Epithelial cell of proximal tubule (primary cell): ENCODE results near the gene RAMAC. TPM values are rescaled to one million over a fixed set of nuclear protein-coding genes. Genes with fewer than 3 reads are reported as not detected.
"Not testable (repeated sequence)": the region's sequence is repeated elsewhere in the genome, so short reads cannot be mapped to it uniquely, and the experiment has no call there.

Experiments
- DNase-seq: peaks from one replicate; pipeline ENCODE4 v3.0.0-alpha.2; 2011; ENCODE audit warnings: low read depth
- H3K4me3 ChIP-seq: 2 replicates; pipeline ENCODE4 v1.5.1; 2011; ENCODE audit warnings: low read depth, mild to moderate bottlenecking, low read length
- total RNA-seq: library from RNA; depleted of rRNA; stranded (reverse); fragments of >200 nt; gene quantifications from 2 replicates; pipeline ENCODE4 v1.2.3, GENCODE V29; 2015
- TF ChIP-seq, protein P1 (sequence below): conservative IDR thresholded peaks from 2 replicates; pipeline ENCODE4 v1.5.1; 2012; ENCODE audit warnings: low read depth, mild to moderate bottlenecking, low read length

Gene RAMAC
- total RNA-seq = 35.8 and 40.5 TPM in 2 replicates

DNA sequence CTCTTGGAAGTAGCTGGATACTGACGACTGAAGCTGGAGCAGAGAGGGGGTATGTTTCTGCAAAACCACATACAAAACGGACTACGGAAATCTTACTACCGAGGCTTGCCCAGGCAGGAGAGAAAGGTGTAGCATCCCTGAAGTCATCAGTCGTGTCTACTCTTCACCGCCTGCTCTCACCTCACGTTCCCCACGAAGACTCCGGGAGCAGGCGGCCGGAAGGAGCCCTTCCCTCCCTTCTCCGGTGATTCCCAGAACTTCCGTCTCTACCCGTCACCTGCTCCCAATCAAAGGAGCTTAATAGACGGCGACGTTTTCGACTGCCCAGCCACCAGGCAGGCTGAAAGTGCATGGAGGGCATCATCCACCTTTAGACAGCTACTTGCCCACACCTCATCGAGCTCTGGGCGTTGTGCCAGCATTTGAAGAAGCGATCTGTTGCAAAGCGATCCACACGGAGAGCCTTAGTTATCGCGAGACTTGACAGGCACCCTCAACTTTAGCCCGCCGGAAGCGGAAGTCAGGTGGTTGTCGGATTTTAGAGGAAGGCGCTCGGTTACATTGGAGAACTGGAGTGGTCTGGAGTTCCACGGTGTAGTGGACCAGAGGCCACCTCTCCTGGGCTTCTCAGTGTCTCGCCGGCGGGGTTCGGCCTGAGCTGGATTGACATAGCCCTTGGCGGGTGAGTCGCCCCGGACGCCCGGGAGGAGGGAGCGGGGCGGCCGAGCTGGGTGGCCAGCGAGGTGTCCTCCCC lies at the start of gene RAMAC:
Gene RAMAC (plus strand): TSS at position 523 of the 754 bp plus-strand sequence. CDS start 2,809 bp downstream, outside the sequence.
- peak; percentile 95 for DNase-seq
- TF ChIP-seq, protein P1, sequence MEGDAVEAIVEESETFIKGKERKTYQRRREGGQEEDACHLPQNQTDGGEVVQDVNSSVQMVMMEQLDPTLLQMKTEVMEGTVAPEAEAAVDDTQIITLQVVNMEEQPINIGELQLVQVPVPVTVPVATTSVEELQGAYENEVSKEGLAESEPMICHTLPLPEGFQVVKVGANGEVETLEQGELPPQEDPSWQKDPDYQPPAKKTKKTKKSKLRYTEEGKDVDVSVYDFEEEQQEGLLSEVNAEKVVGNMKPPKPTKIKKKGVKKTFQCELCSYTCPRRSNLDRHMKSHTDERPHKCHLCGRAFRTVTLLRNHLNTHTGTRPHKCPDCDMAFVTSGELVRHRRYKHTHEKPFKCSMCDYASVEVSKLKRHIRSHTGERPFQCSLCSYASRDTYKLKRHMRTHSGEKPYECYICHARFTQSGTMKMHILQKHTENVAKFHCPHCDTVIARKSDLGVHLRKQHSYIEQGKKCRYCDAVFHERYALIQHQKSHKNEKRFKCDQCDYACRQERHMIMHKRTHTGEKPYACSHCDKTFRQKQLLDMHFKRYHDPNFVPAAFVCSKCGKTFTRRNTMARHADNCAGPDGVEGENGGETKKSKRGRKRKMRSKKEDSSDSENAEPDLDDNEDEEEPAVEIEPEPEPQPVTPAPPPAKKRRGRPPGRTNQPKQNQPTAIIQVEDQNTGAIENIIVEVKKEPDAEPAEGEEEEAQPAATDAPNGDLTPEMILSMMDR = no peak
- H3K4me3 ChIP-seq = peak within 1 kb of the TSS; percentile 89

DNA sequence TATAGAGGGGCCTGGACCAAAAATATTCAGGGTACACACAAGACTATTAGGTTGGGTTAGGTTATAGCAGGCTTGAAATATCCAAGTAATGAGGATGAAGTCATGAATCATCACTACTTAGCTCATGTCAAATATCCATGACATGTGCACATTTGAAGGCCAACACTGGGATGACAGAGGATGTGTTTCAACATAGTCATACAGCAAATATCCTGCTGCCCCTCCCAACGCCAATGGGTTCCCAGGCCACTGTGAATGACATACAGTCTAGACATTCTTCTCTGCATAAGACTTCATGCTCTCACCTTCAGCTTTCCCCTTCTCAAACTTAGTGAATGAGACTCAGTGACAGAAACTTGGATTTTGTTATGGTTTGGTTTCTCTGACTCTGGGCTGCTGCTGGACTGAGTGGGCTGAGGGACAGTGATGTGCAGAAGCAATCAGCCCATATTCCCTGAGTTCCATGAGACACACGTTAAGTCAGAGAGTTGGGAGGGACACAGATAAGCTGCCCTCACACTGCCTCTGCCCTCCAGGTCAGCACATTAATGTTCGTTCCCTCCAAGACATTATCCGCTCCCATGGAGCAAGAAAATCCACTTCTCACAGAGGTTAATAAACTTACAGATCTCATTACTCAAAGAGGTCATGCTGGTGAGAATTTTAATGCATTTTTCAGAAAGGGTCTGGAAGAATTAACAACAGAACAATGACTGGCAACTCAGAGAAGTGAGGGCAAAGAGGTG lies 48.9 kb upstream of the RAMAC start:
- H3K4me3 ChIP-seq = no peak overlapping the region
- TF ChIP-seq, protein P1 = no peak
- DNase-seq = no peak

DNA sequence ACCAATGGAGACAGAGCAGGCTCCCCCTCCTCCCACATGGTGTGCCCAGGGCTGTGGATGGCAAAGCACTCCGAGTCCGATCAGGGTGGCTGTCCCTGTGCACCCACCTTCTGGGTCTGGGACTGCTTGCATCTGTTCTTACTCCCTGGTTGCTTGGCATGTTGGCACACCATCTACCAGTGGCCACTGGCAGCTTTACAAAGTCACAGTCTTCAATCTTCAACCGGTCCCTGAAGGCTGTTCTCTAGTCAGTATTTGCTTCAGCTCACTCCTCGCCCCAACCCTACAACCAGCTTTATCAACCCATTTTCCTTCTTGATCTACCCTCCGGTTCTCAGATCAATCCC lies 48.3 kb upstream of the RAMAC start:
- no peak for DNase-seq
- no peak overlapping the region for H3K4me3 ChIP-seq
- TF ChIP-seq, protein P1 = no peak

DNA sequence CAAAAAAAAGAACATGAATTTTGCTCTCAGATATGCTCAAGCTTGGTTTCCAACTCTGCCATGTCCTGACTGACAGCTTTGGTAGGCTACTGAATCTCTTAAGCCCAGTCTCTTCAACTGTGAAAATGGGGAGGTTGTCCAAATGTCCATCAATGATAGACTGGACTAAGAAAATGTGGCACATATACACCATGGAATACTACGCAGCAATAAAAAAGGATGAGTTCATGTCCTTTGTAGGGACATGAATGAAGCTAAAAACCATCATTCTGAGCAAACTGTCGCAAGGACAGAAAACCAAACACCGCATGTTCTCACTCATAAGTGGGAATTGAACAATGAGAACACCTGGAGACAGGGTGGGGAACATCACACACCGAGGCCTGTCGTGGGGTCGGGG lies 46.3 kb upstream of the RAMAC start:
- not testable (repeated sequence) for H3K4me3 ChIP-seq, DNase-seq

DNA sequence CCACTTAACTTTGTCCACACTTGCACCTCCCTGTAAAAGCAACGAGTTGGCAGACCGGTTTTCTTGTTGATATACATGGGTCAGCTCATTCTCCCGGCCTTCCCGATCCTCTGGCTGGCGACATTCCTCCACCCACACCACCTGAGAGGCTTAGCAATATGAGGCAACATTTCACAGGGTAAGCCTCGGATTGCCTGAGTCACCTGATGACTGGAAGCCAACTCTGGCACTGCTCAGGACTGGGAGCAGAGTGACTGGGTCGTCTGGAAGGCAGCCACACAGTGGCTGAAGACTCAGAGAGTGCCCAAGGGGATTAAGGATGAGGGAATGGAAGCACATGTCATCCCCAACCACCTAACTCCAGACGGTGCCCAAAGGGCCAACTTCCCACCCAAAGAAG lies 43.3 kb upstream of the RAMAC start:
- peak; percentile 88 for DNase-seq
- TF ChIP-seq, protein P1 = no peak
- H3K4me3 ChIP-seq = no peak overlapping the region

DNA sequence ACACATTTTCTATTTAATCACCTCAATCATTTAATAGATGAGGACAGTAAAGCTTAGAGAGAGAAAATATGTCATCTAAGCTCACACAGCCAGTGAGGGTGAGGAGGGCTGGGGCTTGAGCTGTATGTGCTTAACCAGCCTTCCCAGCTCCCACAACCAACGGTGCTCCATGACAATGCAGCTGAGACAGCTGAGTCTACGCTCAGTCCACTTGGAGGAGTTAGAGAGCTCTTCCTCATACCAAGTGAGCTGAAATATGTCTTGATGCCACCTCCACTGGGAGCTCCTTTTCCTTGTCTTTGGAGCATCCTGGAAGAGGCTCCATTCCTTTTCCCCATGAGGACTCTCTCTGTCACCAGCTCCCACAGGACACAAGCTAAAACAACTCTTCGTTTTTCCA lies 42.8 kb upstream of the RAMAC start:
- no peak for DNase-seq
- TF ChIP-seq, protein P1 = no peak
- H3K4me3 ChIP-seq = no peak overlapping the region

DNA sequence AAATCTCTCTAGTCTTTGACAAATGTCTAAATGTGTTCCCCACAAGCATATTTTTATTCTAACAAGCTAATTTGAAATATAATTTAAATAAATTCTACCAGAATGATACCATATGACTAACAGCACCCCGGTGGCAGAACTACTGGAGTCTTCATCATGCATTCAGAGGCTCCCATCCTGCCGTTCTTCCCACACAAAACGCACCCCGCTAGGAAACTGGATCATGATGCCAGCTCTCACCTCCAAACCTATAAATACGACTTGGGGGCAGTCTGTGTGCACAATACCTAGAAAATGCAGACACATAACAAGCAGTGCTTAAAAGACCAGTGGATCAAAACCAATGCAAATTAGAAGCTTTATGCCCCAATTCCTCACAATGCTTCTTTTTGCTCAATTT lies 42.0 kb upstream of the RAMAC start:
- TF ChIP-seq, protein P1 = no peak
- no peak overlapping the region for H3K4me3 ChIP-seq
- DNase-seq = no peak
